ENCODE data around the gene HNRNPA3. TPM values are rescaled to one million over a fixed set of nuclear protein-coding genes. Genes with fewer than 3 reads are reported as not detected.
A peak's percentile ranks its signal among the peaks of the same experiment; 100 is the strongest.

Gene HNRNPA3
- total and polyA plus RNA-seq, 10 of the 15 experiments (the other 5 are each of a cell fraction or from before 2014, with no cell fraction given): 40.4 to 343 (median 206) TPM

GRCh38 chr2:177165721-177166711 lies 46.6 kb upstream of the HNRNPA3 start (continued):
- peak; percentile 39; the same call in 1 of the 2 replicates for TF ChIP-seq RELB (IDR thresholded peaks at IDR 0.05; ENCODE audit: low read depth)
- no peak for TF ChIP-seq TCF3 (IDR thresholded peaks at IDR 0.05; ENCODE audit: borderline replicate concordance, insufficient read depth, low read depth, low read length)
- TF ChIP-seq HDAC6 (IDR thresholded peaks at IDR 0.05; ENCODE audit: unreplicated experiment): no peak
- 0 out of 4 replicates have a peak, but pooled peaks of 1 of the 2 experiments have one; percentile 26 for TF ChIP-seq CEBPB (IDR thresholded peaks at IDR 0.05; ENCODE audit: borderline replicate concordance in 1 of 2, low read depth in 2 of 2, low read length in 2 of 2)
- peak; percentile 63; the same call in 1 of the 2 replicates for TF ChIP-seq IRF4 (IDR thresholded peaks at IDR 0.05; ENCODE audit: low read depth, low read length)
- no peak for TF ChIP-seq BCLAF1 (IDR thresholded peaks at IDR 0.05)
- no peak; the same call in 1 of the 2 replicates for TF ChIP-seq TAF1 (IDR thresholded peaks at IDR 0.05; ENCODE audit: borderline replicate concordance, low read depth, low read length)
- no peak for TF ChIP-seq YBX1 (IDR thresholded peaks at IDR 0.05)
- 0 out of 2 replicates have a peak, but pooled peaks have one; percentile 24 for TF ChIP-seq MAX (IDR thresholded peaks at IDR 0.05; ENCODE audit: low read depth, low read length)
- TF ChIP-seq BHLHE40 (IDR thresholded peaks at IDR 0.05; ENCODE audit: borderline replicate concordance in 1 of 2, low read depth in 2 of 2, low read length in 1 of 2): peak; percentile 24 to 43; a peak in 2 of 4 replicates
- peak; percentile 51 to 87; a peak in 2 of 4 replicates for TF ChIP-seq EP300 (IDR thresholded peaks at IDR 0.05; ENCODE audit: borderline replicate concordance in 1 of 2, control insufficient read depth in 1 of 2, low read depth in 2 of 2, low read length in 2 of 2)
- no peak for TF ChIP-seq FOXK2 (IDR thresholded peaks at IDR 0.05)
- peak; percentile 52 for TF ChIP-seq SMAD1 (IDR thresholded peaks at IDR 0.05; ENCODE audit: low read depth, partially characterized antibody)
- no peak for TF ChIP-seq STAT3 (IDR thresholded peaks at IDR 0.05; ENCODE audit: low read depth, low read length)
